ENCODE results near the gene USP27X. TPM values are rescaled to one million over a fixed set of nuclear protein-coding genes. Genes with fewer than 3 reads are reported as not detected.

Gene USP27X
- total and polyA plus RNA-seq, 8 donors: 0.29 to 4.0 (median 2.1) TPM; not detected in 1

DNA sequence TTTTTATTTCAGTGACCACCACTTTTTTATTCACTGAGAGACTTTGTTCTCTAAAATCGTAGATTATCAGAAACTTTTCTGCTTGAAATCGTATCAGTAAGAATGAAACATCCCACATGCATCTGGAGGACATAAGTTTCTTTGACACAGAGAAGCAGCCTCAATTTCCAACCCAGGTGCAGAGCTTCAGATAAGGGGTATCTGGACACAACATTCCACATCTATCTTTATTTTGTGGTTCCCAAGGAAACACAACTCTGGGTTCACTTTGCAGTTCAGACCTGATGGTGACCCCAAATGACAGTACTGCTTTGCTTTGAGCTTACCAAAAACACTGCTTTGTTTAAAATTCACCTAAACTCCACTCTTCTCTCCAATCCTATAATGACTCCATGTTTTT, 41.8 kb downstream of the USP27X start:
- Histone ChIP-seq H3K27ac (no peak overlapping the region), H3K4me3 (no peak overlapping the region), H3K36me3 (no peaks in the 10 kb centered on the region), H3K9me3 (no peaks in the 10 kb centered on the region), H3K4me1 (peaks cover 0 to 19% (median 11%) of the 10 kb centered on the region in 4 donors), H3K27me3 (no peaks in the 10 kb centered on the region)
- intact Hi-C loops (cut with DNase I; ENCODE audit: low total_unique reads): no loop called here
- no peak for DNase-seq
- WGBS, 5 donors: 64 to 91% (median 73%) methylated on average over 2 of the region's 2 CpGs
- TF ChIP-seq POLR2A (IDR thresholded peaks at IDR 0.05): no peak

DNA sequence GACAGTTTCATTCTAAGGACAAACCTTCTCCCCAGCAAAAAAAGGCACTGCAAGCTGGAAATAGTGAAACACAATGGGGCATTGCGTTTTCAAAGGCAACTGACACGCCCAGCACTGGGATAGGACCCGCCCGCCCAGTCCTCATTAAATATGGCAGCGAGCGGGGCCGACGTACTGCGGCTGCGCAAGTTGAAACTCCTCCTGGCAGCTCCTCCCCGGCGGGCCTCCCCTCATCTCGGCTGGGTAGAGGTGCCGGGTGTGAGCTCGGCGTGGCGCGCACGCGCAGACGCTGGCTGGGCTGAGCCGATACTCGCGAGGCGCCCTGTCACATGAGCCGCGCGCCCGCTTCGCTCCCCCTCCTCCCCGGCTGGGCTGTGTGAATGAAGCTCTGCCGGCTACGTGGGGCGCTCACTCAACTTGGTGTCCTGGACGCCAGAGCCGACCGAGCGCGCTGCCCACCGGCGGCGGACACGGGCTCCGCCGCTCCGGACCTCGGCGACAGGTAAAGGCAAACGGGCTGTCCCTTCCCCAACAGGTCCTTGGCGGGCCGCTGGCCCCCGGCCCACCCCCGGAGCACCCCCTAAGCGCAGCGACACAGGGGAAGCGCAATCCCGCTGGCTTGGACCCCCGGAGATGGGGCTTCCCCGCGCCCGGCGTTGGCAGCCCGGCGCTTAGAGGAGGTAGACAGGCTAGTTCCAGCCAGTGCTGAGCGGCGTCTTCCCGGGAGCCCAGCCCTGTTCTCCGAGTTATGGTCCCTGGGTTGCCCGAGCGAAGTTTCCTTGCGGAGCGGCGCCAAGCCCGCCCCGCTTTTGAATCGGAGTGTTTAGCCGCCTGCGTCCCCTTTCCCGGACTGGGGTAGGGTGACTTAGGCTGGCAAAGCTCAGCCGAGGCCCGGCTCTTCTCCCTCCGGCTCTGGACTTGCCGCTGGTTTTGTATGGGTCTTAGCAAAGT, 43.3 kb downstream of the USP27X start, which contains the start of gene CLCN5:
Gene CLCN5 (plus strand): TSS at position 306 of the 951 bp plus-strand sequence. CDS start 2,703 bp downstream, outside the sequence.
- Histone ChIP-seq H3K4me3 (peak within 1 kb of the TSS; percentile 61 to 79 (median 70)), H3K4me1 (peaks cover 0 to 29% (median 11%) of the 10 kb centered on the region in 4 donors), H3K36me3 (no peaks in the 10 kb centered on the region), H3K27me3 (no peaks in the 10 kb centered on the region), H3K27ac (peak within 1 kb of the TSS; percentile 84 to 92 (median 89)), H3K9me3 (no peaks in the 10 kb centered on the region)
- peak; percentile 97 to 99 for DNase-seq
- intact Hi-C loops (cut with DNase I; ENCODE audit: low total_unique reads): no loop called here
- 0 to 46% (median 9%) methylated on average over 1 to 82 of the region's 83 CpGs for WGBS, 5 donors
- TF ChIP-seq POLR2A (IDR thresholded peaks at IDR 0.05): no peak
- peak; percentile 47 to 79 (median 51) for TF ChIP-seq POLR2AphosphoS5 (IDR thresholded peaks at IDR 0.05)

GRCh38 chrX:49925176-49925575, 45.9 kb downstream of the USP27X start:
- no peaks in the 10 kb centered on the region for H3K9me3 ChIP-seq
- peaks cover 0 to 19% (median 6%) of the 10 kb centered on the region in 4 donors for H3K4me1 ChIP-seq
- intact Hi-C loops (cut with DNase I; ENCODE audit: low total_unique reads): no loop called here
- no peak overlapping the region for H3K4me3 ChIP-seq
- H3K27ac ChIP-seq: no peak overlapping the region
- WGBS, 5 donors: 18 to 44% (median 29%) methylated on average over 2 of the region's 2 CpGs
- TF ChIP-seq POLR2A (IDR thresholded peaks at IDR 0.05) (no peak), EP300 (IDR thresholded peaks at IDR 0.05) (no peak), CTCF (IDR thresholded peaks at IDR 0.05) (no peak), POLR2AphosphoS5 (IDR thresholded peaks at IDR 0.05) (no peak)
- no peaks in the 10 kb centered on the region for H3K27me3 ChIP-seq
- DNase-seq: no peak
- H3K36me3 ChIP-seq: no peaks in the 10 kb centered on the region

DNA sequence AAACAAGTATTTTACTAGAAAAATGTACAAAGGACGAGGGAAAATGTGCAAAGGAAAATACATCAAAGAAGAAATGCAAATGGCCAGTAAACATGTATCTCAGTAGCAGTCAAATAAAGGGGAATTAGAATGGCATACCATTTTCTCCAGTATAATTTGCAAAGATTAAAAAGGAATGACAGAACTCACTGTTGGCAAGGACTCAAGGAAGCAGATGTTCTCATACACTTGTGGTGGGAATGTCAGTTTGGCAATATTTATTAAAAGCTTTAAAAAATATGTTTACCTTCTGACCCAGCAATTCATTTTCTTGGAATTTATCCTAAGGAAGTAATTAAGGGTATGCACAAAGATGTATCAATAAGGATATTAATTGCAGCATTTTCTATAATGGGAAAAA, 50.8 kb downstream of the USP27X start:
- H3K9me3 ChIP-seq: no peaks in the 10 kb centered on the region
- TF ChIP-seq POLR2AphosphoS5 (IDR thresholded peaks at IDR 0.05): no peak
- no peak for TF ChIP-seq POLR2A (IDR thresholded peaks at IDR 0.05)
- TF ChIP-seq EP300 (IDR thresholded peaks at IDR 0.05): no peak
- TF ChIP-seq CTCF (IDR thresholded peaks at IDR 0.05): no peak
- intact Hi-C loops (cut with DNase I; ENCODE audit: low total_unique reads): no loop called here
- WGBS, 5 donors: 39 to 78% (median 56%) methylated on average over 1 of the region's 1 CpG
- H3K27me3 ChIP-seq: no peaks in the 10 kb centered on the region
- H3K4me3 ChIP-seq: no peak overlapping the region
- DNase-seq: no peak
- no peaks in the 10 kb centered on the region for H3K36me3 ChIP-seq
- no peak overlapping the region for H3K27ac ChIP-seq
- peaks cover 0 to 10% (median under 1%) of the 10 kb centered on the region in 4 donors for H3K4me1 ChIP-seq

Other genes starting within 250 kb of the USP27X start
- not detected for gene PAGE1, start 183.5 kb upstream of the USP27X start, total RNA-seq
- not detected for gene PAGE1, start 183.5 kb upstream of the USP27X start, polyA plus RNA-seq
- not detected for gene PAGE4, start 50.2 kb upstream of the USP27X start, total RNA-seq
- not detected for gene PAGE4, start 50.2 kb upstream of the USP27X start, polyA plus RNA-seq
- gene CLCN5, start 43.1 kb downstream of the USP27X start, total RNA-seq: 10 to 100 TPM in 1 of 5 donors, 1 to 10 TPM in 4; 1.2 to 13.8 (median 8.1) TPM
- gene CLCN5, start 43.1 kb downstream of the USP27X start, polyA plus RNA-seq: 1 to 10 TPM in 1 of 3 donors, under 1 TPM in 2; 0.31 to 1.5 (median 0.93) TPM